CD4-positive, alpha-beta T cell (primary cell): ENCODE data around the gene HOXB3. TPM values are rescaled to one million over a fixed set of nuclear protein-coding genes. Genes with fewer than 3 reads are reported as not detected.

Experiments used
- ATAC-seq: fragments of 200-7000 bp; cut with Tn5 transposase; one replicate; pipeline ENCODE4 v1.10.0; 2022; ENCODE audit warnings: mild to moderate bottlenecking; ENCODE audit not compliant: poor library complexity
- CTCF ChIA-PET: fragments of 350-600 bp; sonication (Branson Sonifier 250); formaldehyde crosslinking; loops from one replicate; lab custom pipeline; 2021; ENCODE audit warnings: antibody characterized with exemption, inconsistent platforms; lab: Charles Lee
- POLR2A ChIA-PET: fragments of 350-600 bp; sonication (Branson Sonifier 250); formaldehyde crosslinking; loops from one replicate; lab custom pipeline; 2021; ENCODE audit warnings: antibody characterized with exemption, inconsistent platforms; lab: Charles Lee
- DNase-seq, 14 experiments: peaks; one replicate each; pipeline ENCODE4 v3.0.0-alpha.2; 2013 to 2020; ENCODE audit warnings: mixed read lengths in 2 of 14
- H3K27ac ChIP-seq, 2 donors: one replicate each; pipeline versions ENCODE4 v1.5.1 to v1.7.0; 2013; ENCODE audit warnings: low read length in 2 of 2, low read depth in 1 of 2, mild to moderate bottlenecking in 1 of 2
- H3K27me3 ChIP-seq, 2 experiments: 1 replicate in 1 of 2; 2 replicates in 1 of 2; pipeline versions ENCODE4 v1.6.1 to v1.7.0; 2013; ENCODE audit warnings: low read length in 2 of 2, control low read depth in 1 of 2, mild to moderate bottlenecking in 1 of 2, moderate library complexity in 1 of 2; ENCODE audit not compliant: insufficient read depth in 2 of 2, control insufficient read depth in 1 of 2
- H3K36me3 ChIP-seq: one replicate; pipeline ENCODE4 v1.6.1; 2013; ENCODE audit warnings: low read length, control low read depth; ENCODE audit not compliant: insufficient read depth
- H3K4me1 ChIP-seq: one replicate; pipeline ENCODE4 v1.6.1; 2013; ENCODE audit warnings: low read length, control low read depth; ENCODE audit not compliant: insufficient read depth
- H3K4me3 ChIP-seq: one replicate; pipeline ENCODE4 v1.5.1; 2013; ENCODE audit warnings: mild to moderate bottlenecking, low read length, moderate library complexity
- H3K9me3 ChIP-seq, 2 experiments: 1 replicate in 1 of 2; 2 replicates in 1 of 2; pipeline versions ENCODE4 v1.6.1 to v1.7.0; 2013; ENCODE audit warnings: low read length in 2 of 2, mild to moderate bottlenecking in 2 of 2, control low read depth in 1 of 2, moderate library complexity in 1 of 2; ENCODE audit not compliant: control insufficient read depth in 1 of 2, insufficient read depth in 1 of 2
- H3K27ac Mint-ChIP-seq: one replicate; pipeline ENCODE4 v1.8.0; 2020; ENCODE audit warnings: mixed read lengths
- H3K27me3 Mint-ChIP-seq: one replicate; pipeline ENCODE4 v1.8.0; 2021; ENCODE audit warnings: mixed read lengths
- H3K36me3 Mint-ChIP-seq: one replicate; pipeline ENCODE4 v1.8.0; 2021; ENCODE audit warnings: low read depth, mixed read lengths
- H3K4me1 Mint-ChIP-seq: one replicate; pipeline ENCODE4 v1.8.0; 2021; ENCODE audit warnings: low read depth, mixed read lengths
- H3K4me3 Mint-ChIP-seq: one replicate; pipeline ENCODE4 v1.8.0; 2020; ENCODE audit warnings: mild to moderate bottlenecking, mixed read lengths
- H3K9me3 Mint-ChIP-seq: one replicate; pipeline ENCODE4 v1.8.0; 2020; ENCODE audit warnings: mixed read lengths
- intact Hi-C, 2 experiments: fragments of 100-400 bp; cut with DNase I in 1 of 2; cut with micrococcal nuclease in 1 of 2; formaldehyde crosslinking; loops; one replicate each; pipeline versions ENCODE4 v1.15.1 to v1.9.0; 2023 to 2025; cut with DNase I, micrococcal nuclease
- total RNA-seq, 174 experiments: library from RNA in 2 of 174; stranded (reverse) in 2 of 174; gene quantifications; one replicate each; pipeline ENCODE4 v1.2.3 and lab custom pipeline; 2021 to 2026
- TF ChIP-seq, protein P1 (sequence below): fragments of 200-600 bp; IDR thresholded peaks from one replicate; pipeline ENCODE4 v1.8.0; 2022; ENCODE audit warnings: antibody characterized with exemption, mild to moderate bottlenecking

HOXB3 gene
- total RNA-seq, 2 experiments from 2014 or later, result 0.25 to 0.36 TPM

DNA sequence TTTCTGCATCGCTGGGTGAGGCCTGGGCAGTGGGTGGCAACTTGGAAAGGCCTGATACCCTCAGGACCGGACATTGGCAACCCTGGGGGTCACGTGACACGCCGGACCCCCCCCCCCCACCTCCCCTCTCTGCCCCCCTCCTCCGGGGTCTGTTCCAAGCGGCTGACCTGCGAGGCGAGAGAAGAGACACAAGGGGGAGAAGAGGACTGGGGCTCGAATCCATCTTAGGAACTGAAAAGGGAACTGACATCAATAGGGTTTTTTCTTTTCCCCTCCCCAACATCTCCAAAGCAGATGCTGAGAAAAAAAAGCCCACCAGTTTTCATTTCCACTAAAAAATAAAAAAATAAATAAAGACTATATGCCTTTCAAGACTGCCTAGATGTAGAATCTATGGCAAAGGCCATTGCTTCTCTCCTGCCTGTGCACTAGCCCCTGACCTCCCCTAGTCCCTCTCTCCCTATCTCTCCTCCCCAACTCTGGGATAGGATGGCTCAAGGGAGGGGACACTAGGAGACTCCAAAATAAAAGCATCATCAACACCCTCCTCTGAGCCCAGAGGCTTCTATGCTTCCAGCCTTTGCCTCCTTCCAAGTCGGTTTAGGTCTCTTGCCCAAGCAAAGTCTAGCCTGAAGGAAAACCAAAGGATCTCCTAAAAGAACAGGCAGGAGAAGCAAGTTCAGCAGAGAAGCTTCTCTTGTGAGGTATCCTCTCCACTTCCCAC, 37.4 kb downstream of the HOXB3 start:
- H3K27ac Mint-ChIP-seq, result no peak overlapping the region
- no peak overlapping the region for H3K4me3 ChIP-seq
- peaks cover 55% of the 10 kb centered on the region for H3K27me3 Mint-ChIP-seq
- H3K27me3 ChIP-seq, result peaks cover 0 to 6% of the 10 kb centered on the region in 2 experiments
- CTCF ChIA-PET, result interaction anchor here (0.7 kb wide), 1 partner anchor 57 kb away, joined by 3 read pairs; no protein-coding TSS in a partner anchor
- no peaks in the 10 kb centered on the region for H3K36me3 Mint-ChIP-seq
- TF ChIP-seq, protein P1, sequence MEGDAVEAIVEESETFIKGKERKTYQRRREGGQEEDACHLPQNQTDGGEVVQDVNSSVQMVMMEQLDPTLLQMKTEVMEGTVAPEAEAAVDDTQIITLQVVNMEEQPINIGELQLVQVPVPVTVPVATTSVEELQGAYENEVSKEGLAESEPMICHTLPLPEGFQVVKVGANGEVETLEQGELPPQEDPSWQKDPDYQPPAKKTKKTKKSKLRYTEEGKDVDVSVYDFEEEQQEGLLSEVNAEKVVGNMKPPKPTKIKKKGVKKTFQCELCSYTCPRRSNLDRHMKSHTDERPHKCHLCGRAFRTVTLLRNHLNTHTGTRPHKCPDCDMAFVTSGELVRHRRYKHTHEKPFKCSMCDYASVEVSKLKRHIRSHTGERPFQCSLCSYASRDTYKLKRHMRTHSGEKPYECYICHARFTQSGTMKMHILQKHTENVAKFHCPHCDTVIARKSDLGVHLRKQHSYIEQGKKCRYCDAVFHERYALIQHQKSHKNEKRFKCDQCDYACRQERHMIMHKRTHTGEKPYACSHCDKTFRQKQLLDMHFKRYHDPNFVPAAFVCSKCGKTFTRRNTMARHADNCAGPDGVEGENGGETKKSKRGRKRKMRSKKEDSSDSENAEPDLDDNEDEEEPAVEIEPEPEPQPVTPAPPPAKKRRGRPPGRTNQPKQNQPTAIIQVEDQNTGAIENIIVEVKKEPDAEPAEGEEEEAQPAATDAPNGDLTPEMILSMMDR, result no peak
- peaks cover 2% of the 10 kb centered on the region for H3K36me3 ChIP-seq
- H3K9me3 Mint-ChIP-seq, result no peaks in the 10 kb centered on the region
- H3K4me1 Mint-ChIP-seq, result peaks cover 17% of the 10 kb centered on the region
- no peak overlapping the region for H3K27ac ChIP-seq
- intact Hi-C loops, result no loop called here
- POLR2A ChIA-PET, result no interaction called here
- no peak overlapping the region for H3K4me3 Mint-ChIP-seq
- DNase-seq (no peak), ATAC-seq (no peak)
- H3K9me3 ChIP-seq, result no peaks in the 10 kb centered on the region
- peaks cover 19% of the 10 kb centered on the region for H3K4me1 ChIP-seq

DNA sequence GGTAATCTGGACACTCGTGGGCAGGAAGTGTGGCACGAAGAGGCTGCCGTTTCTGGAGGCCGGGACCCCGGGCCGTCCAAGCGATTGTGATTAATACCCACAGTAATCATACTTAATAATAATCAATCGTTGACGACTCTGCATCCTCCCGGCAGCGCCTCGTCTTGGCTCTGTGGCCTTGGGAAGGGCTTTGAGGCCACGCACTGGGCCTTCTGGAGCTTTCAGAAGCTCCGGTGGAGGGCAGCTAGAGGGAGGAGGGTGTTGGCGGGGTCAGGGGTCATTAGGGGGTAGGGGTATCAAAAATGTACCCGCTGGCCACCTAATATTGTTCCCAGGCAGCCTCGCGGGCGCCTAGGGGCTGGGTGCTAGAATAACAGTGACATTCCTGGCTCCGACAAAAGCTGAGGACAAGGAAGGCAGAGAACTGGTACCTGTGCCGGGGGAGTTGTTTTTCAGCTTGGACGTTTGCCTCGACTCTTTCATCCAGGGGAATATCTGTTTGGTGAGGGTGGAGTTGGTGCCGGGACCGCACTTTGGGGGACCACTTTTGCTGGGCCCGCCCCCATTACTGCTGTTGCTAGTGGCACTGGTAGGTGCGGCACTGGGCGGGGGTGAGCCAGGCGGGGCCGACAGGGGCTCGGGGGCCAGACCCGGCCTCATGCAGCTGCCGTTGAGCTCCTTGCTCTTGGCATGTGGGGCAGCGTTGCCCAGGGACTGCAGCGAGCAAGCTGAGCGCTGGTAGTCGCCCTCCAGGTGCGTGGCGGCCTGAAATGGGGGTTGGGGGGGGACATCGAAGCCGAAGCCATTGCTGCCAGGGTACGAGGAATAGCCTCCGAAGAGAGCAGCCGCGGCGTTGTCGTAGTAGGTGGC, 38.2 kb downstream of the HOXB3 start:
- ATAC-seq, result no peak
- peaks cover 20% of the 10 kb centered on the region for H3K4me1 Mint-ChIP-seq
- Histone ChIP-seq H3K36me3 (peaks cover 2% of the 10 kb centered on the region), H3K9me3 (no peaks in the 10 kb centered on the region), H3K27me3 (peaks cover 0 to 6% of the 10 kb centered on the region in 2 experiments), H3K27ac (no peak overlapping the region), H3K4me1 (peaks cover 26% of the 10 kb centered on the region), H3K4me3 (no peak overlapping the region)
- ChIA-PET POLR2A (no interaction called here), CTCF (interaction anchor here (0.7 kb wide), 1 partner anchor 57 kb away, joined by 3 read pairs; no protein-coding TSS in a partner anchor)
- TF ChIP-seq, protein P1, result no peak
- no peak for DNase-seq
- H3K36me3 Mint-ChIP-seq, result no peaks in the 10 kb centered on the region
- H3K9me3 Mint-ChIP-seq, result no peaks in the 10 kb centered on the region
- H3K4me3 Mint-ChIP-seq, result no peak overlapping the region
- no peak overlapping the region for H3K27ac Mint-ChIP-seq
- intact Hi-C loops, result no loop called here
- H3K27me3 Mint-ChIP-seq, result peaks cover 55% of the 10 kb centered on the region

DNA sequence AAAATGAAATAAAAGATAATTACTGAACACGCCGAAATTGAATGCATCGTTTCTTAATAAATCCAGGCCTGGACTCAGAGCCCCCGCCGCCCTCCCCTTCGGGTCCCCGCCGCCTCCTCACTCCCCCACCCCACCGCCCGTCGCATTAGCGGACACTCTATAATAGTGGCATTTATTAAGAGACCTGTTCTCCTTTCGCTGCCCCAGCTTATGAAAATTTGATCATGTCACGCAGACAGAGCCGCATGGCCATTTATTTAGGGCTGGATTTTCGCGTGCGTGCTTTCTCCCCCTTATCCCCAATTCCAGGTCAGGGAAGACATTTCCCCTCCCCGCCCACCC, 38.9 kb downstream of the HOXB3 start:
- peaks cover 20% of the 10 kb centered on the region for H3K4me1 Mint-ChIP-seq
- DNase-seq (no peak), ATAC-seq (no peak)
- H3K9me3 Mint-ChIP-seq, result no peaks in the 10 kb centered on the region
- Histone ChIP-seq H3K9me3 (no peaks in the 10 kb centered on the region), H3K27me3 (peaks cover 0 to 6% of the 10 kb centered on the region in 2 experiments), H3K36me3 (peaks cover 2% of the 10 kb centered on the region), H3K4me1 (peaks cover 32% of the 10 kb centered on the region), H3K4me3 (no peak overlapping the region), H3K27ac (no peak overlapping the region)
- TF ChIP-seq, protein P1, result no peak
- H3K36me3 Mint-ChIP-seq, result no peaks in the 10 kb centered on the region
- ChIA-PET CTCF (no interaction called here), POLR2A (no interaction called here)
- H3K4me3 Mint-ChIP-seq, result no peak overlapping the region
- intact Hi-C loops, result no loop called here
- peaks cover 55% of the 10 kb centered on the region for H3K27me3 Mint-ChIP-seq
- no peak overlapping the region for H3K27ac Mint-ChIP-seq
